DOHH2 (cell line): Measurements from ENCODE around the gene ZIC4.

Experiments
- EZH2phosphoT487 ChIP-seq: fragments of 200-600 bp; sonication (generic); IDR thresholded peaks from 2 replicates; pipeline ENCODE4 v1.6.1; 2017; ENCODE audit warnings: borderline replicate concordance, mild to moderate bottlenecking, antibody characterized with exemption, low read length, moderate library complexity, mixed read lengths
- TF ChIP-seq, protein P1 (sequence below): fragments of 200-600 bp; sonication (generic); IDR thresholded peaks from one replicate; pipeline ENCODE4 v1.5.1; 2014; ENCODE audit warnings: antibody characterized with exemption, mild to moderate bottlenecking, low read depth, low read length; ENCODE audit not compliant: poor library complexity, severe bottlenecking

- TF ChIP-seq, protein P1, sequence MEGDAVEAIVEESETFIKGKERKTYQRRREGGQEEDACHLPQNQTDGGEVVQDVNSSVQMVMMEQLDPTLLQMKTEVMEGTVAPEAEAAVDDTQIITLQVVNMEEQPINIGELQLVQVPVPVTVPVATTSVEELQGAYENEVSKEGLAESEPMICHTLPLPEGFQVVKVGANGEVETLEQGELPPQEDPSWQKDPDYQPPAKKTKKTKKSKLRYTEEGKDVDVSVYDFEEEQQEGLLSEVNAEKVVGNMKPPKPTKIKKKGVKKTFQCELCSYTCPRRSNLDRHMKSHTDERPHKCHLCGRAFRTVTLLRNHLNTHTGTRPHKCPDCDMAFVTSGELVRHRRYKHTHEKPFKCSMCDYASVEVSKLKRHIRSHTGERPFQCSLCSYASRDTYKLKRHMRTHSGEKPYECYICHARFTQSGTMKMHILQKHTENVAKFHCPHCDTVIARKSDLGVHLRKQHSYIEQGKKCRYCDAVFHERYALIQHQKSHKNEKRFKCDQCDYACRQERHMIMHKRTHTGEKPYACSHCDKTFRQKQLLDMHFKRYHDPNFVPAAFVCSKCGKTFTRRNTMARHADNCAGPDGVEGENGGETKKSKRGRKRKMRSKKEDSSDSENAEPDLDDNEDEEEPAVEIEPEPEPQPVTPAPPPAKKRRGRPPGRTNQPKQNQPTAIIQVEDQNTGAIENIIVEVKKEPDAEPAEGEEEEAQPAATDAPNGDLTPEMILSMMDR, result no peak
- no peak for TF ChIP-seq EZH2phosphoT487
These were observed 8.9 kb upstream of the ZIC4 start for GRCh38 chr3:147415286-147415685.
